Esophagus muscularis mucosa (tissue), 4 donors: ENCODE data around the gene ALDH16A1.

Source experiments
- CTCF ChIP-seq, 3 experiments: fragments of 200-600 bp in 2 of 3; fragments of 450-650 bp in 1 of 3; sonication (generic) in 2 of 3; IDR thresholded peaks; one replicate each; pipeline ENCODE4 v1.5.1; 2017 to 2019; ENCODE audit warnings: antibody characterized with exemption in 3 of 3, mild to moderate bottlenecking in 2 of 3, moderate library complexity in 1 of 3
- EP300 ChIP-seq: sonication (generic); formaldehyde crosslinking; IDR thresholded peaks from one replicate; pipeline ENCODE4 v1.6.1; 2017; ENCODE audit warnings: antibody characterized with exemption
- POLR2A ChIP-seq: fragments of 450-650 bp; IDR thresholded peaks from one replicate; pipeline ENCODE4 v1.6.1; 2017; ENCODE audit warnings: antibody characterized with exemption, moderate library complexity, mild to moderate bottlenecking, low read depth

- peak; percentile 17 to 40 (median 28) for TF ChIP-seq CTCF (IDR thresholded peaks at IDR 0.05)
- no peak for TF ChIP-seq POLR2A
- TF ChIP-seq EP300, result no peak
These were observed 1.4 kb upstream of the ALDH16A1 start, which contains the start of gene PIH1D1 for GRCh38 chr19:49451430-49452181.
